ENCODE results near the gene TMCC1. TPM values are rescaled to one million over a fixed set of nuclear protein-coding genes. Genes with fewer than 3 reads are reported as not detected.

TMCC1 gene
- total RNA-seq, 2 donors from 2014 or later, result 20.0 to 21.7 TPM

DNA sequence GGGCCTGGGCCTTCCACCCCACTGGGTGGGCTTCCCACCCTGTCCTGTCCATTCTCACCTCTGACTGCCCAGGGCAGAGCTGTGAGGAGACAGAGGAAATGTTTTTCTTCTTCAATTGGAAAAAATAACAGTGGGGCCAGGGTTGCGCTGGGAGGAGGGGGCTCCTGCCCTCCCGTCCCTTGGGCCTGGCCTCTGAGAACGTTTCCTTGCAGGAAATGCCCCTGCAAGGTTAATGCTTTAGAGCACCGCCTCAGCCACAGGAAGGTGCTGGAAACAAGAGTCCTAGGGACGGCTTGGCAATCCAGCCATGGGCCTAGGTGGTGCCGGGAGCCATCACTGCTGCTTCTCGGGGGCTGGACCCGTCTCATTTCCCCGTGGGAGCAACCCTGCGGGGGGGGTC is 283.2 kb downstream of the TMCC1 start:
- peak overlapping the region; percentile 16 to 41 for H3K27ac ChIP-seq
- TF ChIP-seq, protein P1, sequence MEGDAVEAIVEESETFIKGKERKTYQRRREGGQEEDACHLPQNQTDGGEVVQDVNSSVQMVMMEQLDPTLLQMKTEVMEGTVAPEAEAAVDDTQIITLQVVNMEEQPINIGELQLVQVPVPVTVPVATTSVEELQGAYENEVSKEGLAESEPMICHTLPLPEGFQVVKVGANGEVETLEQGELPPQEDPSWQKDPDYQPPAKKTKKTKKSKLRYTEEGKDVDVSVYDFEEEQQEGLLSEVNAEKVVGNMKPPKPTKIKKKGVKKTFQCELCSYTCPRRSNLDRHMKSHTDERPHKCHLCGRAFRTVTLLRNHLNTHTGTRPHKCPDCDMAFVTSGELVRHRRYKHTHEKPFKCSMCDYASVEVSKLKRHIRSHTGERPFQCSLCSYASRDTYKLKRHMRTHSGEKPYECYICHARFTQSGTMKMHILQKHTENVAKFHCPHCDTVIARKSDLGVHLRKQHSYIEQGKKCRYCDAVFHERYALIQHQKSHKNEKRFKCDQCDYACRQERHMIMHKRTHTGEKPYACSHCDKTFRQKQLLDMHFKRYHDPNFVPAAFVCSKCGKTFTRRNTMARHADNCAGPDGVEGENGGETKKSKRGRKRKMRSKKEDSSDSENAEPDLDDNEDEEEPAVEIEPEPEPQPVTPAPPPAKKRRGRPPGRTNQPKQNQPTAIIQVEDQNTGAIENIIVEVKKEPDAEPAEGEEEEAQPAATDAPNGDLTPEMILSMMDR (IDR thresholded peaks at IDR 0.05), result no peak

DNA sequence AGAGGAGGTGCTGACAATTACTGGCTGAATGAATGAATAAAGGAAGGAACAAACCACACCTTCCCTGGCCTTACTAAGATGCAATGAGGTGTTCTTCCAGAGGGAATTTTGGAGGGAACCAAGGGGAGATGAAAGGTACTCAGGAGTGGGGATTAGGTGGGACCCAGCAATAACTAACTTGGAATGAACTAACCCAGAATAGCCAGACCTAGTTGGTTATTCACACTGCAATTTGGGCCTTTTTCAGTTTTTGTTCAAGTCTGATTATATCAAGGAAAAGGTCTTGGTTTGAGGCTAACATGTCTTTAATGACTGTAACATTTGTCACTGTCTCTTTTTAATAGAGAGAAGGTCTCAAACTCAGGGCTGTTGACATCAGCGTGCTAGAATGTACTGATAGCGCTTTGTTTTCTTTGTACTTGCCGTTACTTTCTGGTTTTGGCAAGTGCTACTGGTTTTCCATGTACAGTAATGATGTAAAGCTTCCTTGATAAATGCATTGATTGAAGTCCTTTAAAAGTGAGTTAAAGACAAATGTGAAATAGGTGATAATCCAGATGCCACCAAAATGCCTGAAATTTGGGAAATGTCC is 283.8 kb downstream of the TMCC1 start:
- Histone ChIP-seq H3K4me1 (peaks cover 0 to 82% of the 10 kb centered on the region in 2 donors), H3K9me3 (no peaks in the 10 kb centered on the region), H3K27ac (peak overlapping the region; percentile 66 to 87), H3K36me3 (no peaks in the 10 kb centered on the region), H3K4me3 (no peak overlapping the region), H3K27me3 (no peaks in the 10 kb centered on the region)
- TF ChIP-seq, protein P1 (IDR thresholded peaks at IDR 0.05), result no peak
- DNase-seq (ENCODE audit: low spot score), result no peak

More for the DNA sequence above, 283.2 kb downstream of the TMCC1 start:
- Histone ChIP-seq H3K4me3 (no peak overlapping the region), H3K4me1 (peaks cover 0 to 84% of the 10 kb centered on the region in 2 donors), H3K27me3 (no peaks in the 10 kb centered on the region), H3K36me3 (no peaks in the 10 kb centered on the region), H3K9me3 (no peaks in the 10 kb centered on the region)
- DNase-seq (ENCODE audit: low spot score), result no peak

DNA sequence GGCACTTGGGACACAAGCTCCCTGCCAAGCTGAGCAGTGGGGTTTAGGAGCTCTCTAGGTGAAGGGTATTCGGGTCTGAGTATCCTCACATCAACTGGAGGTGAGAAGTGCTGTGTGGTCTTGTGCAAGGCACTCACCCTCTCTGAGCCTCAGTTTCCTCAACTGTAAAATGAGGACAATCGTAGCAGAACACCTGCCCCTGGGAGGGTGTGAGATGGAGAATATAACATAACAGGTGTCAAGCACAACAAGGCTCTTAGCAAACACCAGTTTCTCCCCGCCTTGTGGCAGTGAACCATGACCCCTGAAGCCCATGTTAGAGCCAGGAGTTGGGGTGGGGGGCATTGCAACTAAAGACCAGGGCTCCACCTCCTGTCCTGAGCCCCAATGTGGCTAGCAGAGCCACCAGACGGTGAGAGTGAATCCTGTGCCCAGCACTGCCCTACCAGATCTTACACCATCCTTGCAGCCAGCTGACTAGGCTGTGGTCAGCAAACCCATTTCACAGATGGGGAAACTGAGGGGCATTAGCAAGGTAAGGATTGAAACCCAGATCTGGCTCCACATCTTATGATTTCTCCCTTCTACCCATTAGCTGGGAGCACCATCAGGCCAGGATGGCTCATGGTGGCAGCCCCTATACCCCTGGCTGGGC is 284.4 kb downstream of the TMCC1 start:
- peaks cover 0 to 83% of the 10 kb centered on the region in 2 donors for H3K4me1 ChIP-seq
- H3K36me3 ChIP-seq, result no peaks in the 10 kb centered on the region

DNA sequence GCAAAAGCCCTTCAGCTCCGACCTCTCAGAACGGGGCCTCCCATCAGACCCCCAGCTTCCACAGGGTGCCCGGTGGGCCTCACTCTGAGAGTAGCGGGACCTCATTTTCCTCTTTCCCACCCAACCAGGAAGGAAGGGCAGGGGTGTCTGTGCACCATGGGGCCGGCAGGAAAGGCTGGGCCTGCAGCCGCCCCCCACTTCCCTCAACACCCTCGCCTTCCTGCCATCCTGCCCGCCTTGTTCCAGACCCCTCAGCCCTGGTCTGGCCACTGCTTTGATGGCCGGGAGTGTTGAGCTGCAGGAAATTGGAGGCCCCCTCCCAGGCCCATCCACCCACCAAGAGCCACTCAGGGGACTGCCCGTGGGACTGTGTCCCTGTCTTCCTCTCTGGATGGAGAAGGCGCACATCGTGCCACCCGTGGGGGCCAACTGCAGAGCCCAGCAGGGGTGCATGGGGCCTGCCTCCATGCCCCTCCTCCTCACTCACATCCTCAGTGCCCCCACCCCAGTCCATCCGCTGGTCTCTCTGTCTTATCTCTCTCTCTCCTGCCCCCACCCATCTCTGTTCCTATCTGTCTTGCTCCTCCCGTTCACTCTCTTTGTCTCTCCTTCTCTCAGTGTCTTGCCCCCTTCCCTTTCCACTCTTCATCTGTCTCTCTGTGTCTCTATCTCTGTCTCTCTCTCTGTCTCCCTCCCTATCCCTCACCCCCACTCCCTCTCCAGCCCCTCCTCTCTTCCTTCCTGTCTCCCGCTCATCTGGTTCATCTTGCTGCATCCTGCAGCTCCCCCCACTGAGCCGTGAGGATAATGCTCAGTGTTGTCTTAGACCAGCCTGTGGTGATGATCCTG is 285.2 kb downstream of the TMCC1 start:
- H3K4me3 ChIP-seq, result no peak overlapping the region
- H3K9me3 ChIP-seq, result no peaks in the 10 kb centered on the region
- no peak for DNase-seq (ENCODE audit: low spot score)
- TF ChIP-seq, protein P1 (IDR thresholded peaks at IDR 0.05), result peak in 1 of 2 donors; percentile 43
- H3K4me1 ChIP-seq, result peaks cover 0 to 86% of the 10 kb centered on the region in 2 donors
- H3K27me3 ChIP-seq, result no peaks in the 10 kb centered on the region
- H3K36me3 ChIP-seq, result no peaks in the 10 kb centered on the region
- peak overlapping the region; percentile 87 to 95 for H3K27ac ChIP-seq

More for the DNA sequence above, 284.4 kb downstream of the TMCC1 start:
- DNase-seq (ENCODE audit: low spot score), result no peak
- Histone ChIP-seq H3K27ac (peak overlapping the region; percentile 87 to 95), H3K4me3 (no peak overlapping the region), H3K9me3 (no peaks in the 10 kb centered on the region), H3K27me3 (no peaks in the 10 kb centered on the region)
- TF ChIP-seq, protein P1 (IDR thresholded peaks at IDR 0.05), result no peak

DNA sequence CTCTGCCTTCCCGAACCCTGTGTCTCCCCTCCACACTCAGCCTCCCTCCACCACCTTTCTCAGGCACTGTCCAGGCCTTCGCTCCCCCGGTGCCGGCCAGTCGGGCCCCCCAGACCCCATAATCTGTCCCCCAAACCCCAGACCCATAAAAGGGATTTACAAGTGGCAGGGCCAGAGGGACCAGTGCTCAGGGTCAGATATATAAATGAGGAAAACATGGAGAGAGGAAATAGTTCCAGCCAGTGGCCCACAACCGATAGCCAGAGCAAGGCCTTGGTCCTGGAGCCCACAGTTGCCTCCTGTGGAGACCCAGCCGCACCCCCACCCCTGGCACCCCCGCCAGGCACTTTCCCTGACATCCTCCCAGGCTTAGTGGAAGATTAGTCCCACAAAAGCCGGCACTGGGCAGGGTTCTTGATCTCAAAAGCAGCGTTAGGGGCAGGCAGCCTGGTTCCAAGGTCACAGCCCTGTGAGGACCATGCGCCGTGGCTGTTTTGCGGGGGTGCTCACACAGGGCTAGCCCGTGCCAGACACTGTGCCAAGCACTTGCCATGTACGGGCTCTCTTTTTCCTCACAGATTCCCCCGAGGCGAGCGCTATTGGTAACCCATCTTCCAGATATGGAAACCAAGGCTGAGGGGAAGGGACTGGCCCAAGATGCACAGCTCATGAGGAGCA is 286.0 kb downstream of the TMCC1 start:
- H3K9me3 ChIP-seq, result no peaks in the 10 kb centered on the region
- H3K27ac ChIP-seq, result peak overlapping the region; percentile 87 to 95
- H3K4me3 ChIP-seq, result peak overlapping the region; percentile 54 to 56
- TF ChIP-seq, protein P1 (IDR thresholded peaks at IDR 0.05), result no peak
- H3K27me3 ChIP-seq, result no peaks in the 10 kb centered on the region
- no peaks in the 10 kb centered on the region for H3K36me3 ChIP-seq
- DNase-seq (ENCODE audit: low spot score), result no peak
- H3K4me1 ChIP-seq, result peaks cover 0 to 86% of the 10 kb centered on the region in 2 donors
